Measurements from ENCODE around the gene ZNF764.

ZNF764 gene

DNA sequence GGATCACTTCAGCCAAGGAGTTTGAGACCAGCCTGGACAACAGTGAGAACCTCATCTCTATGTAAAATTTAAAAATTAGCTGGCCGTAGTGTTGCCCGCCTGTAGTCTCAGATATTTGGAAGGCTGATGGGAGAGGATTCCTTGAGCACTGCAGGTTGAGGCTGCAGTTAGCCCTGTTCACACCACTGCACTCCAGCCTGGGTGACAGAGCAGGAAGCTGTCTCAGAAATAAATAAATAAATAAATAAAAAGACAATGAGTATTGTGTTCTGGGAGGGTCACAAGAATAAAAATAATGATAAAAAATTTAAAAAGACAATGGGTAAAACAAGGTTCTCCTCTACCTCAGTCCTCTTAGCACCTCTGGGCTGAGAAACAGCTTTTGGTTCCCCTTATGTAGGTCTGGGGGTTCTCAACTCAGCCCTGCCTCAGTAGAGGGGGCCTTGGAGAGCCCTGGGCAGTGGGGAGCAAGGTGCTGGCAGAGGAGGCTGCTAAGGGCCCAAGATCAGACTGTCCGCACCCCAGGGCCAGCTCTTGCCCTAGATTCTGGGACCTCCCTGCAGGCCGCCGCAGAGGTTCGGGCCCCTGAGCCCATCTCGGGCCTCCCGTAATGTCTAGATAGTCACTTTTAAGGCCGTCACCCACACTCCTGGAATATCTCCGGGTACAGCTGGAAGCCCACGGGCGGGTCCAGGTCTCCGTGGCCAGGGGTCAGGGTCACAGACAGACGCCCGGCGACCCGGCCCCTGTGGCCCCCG is 3.4 kb downstream of the ZNF764 start:
- H3K79me2 ChIP-seq (ENCODE audit: insufficient read depth, low read length) = peaks cover 15% of the 10 kb centered on the region; the same call in 1 of the 2 replicates
- no peak overlapping the region for H3K4me2 ChIP-seq (ENCODE audit: low read depth, low read length, poor library complexity, severe bottlenecking)
- H4K20me1 ChIP-seq (ENCODE audit: low read depth, low read length) = no peaks in the 10 kb centered on the region
- no peak overlapping the region for H3K27ac ChIP-seq (ENCODE audit: low read depth, low read length)
- H3K36me3 ChIP-seq (ENCODE audit: low read length) = no peaks in the 10 kb centered on the region
- H3F3A ChIP-seq (ENCODE audit: insufficient read depth) = peaks cover under 1% of the 10 kb centered on the region; the same call in 1 of the 2 replicates
- H3K4me3 ChIP-seq (ENCODE audit: insufficient read depth, low read length, poor library complexity, severe bottlenecking) = no peak overlapping the region
- no peak for TF ChIP-seq CTCF (IDR thresholded peaks at IDR 0.05; ENCODE audit: insufficient read depth, low read length, poor library complexity, severe bottlenecking)
- no peak for TF ChIP-seq EZH2phosphoT487 (conservative IDR thresholded peaks at IDR 0.05; ENCODE audit: low read length)
- H3K9me3 ChIP-seq (ENCODE audit: insufficient read depth, low read length) = no peaks in the 10 kb centered on the region
- H3K9me2 ChIP-seq (replicated peaks; ENCODE audit: insufficient read depth, low read length) = no peaks in the 10 kb centered on the region
- H3K9ac ChIP-seq (ENCODE audit: low read length) = no peak overlapping the region
- H3K27me3 ChIP-seq (ENCODE audit: low read length) = no peaks in the 10 kb centered on the region
- H2AFZ ChIP-seq (ENCODE audit: low read depth, low read length, severe bottlenecking) = no peak overlapping the region

- H3K79me2 ChIP-seq (ENCODE audit: insufficient read depth, low read length) = peaks cover 15% of the 10 kb centered on the region; the same call in 1 of the 2 replicates
Observed at GRCh38 chr16:30553393-30553899, 4.7 kb downstream of the ZNF764 start.

GRCh38 chr16:30552956-30553355 is 5.2 kb downstream of the ZNF764 start:
- Histone ChIP-seq H3K4me3 (ENCODE audit: insufficient read depth, low read length, poor library complexity, severe bottlenecking) (no peak overlapping the region), H3F3A (ENCODE audit: insufficient read depth) (no peaks in the 10 kb centered on the region; the same call in 1 of the 2 replicates), H3K27ac (ENCODE audit: low read depth, low read length) (no peak overlapping the region), H2AFZ (ENCODE audit: low read depth, low read length, severe bottlenecking) (no peak overlapping the region), H3K9me2 (replicated peaks; ENCODE audit: insufficient read depth, low read length) (no peaks in the 10 kb centered on the region), H3K36me3 (ENCODE audit: low read length) (no peaks in the 10 kb centered on the region), H4K20me1 (ENCODE audit: low read depth, low read length) (no peaks in the 10 kb centered on the region), H3K9me3 (ENCODE audit: insufficient read depth, low read length) (no peaks in the 10 kb centered on the region), H3K79me2 (ENCODE audit: insufficient read depth, low read length) (peaks cover 15% of the 10 kb centered on the region; the same call in 1 of the 2 replicates), H3K9ac (ENCODE audit: low read length) (no peak overlapping the region), H3K27me3 (ENCODE audit: low read length) (no peaks in the 10 kb centered on the region), H3K4me2 (ENCODE audit: low read depth, low read length, poor library complexity, severe bottlenecking) (no peak overlapping the region)
- no peak for TF ChIP-seq EZH2phosphoT487 (conservative IDR thresholded peaks at IDR 0.05; ENCODE audit: low read length)
- TF ChIP-seq CTCF (IDR thresholded peaks at IDR 0.05; ENCODE audit: insufficient read depth, low read length, poor library complexity, severe bottlenecking) = no peak

More at GRCh38 chr16:30553393-30553899, 4.7 kb downstream of the ZNF764 start:
- no peak overlapping the region for H3K4me3 ChIP-seq (ENCODE audit: insufficient read depth, low read length, poor library complexity, severe bottlenecking)
- H2AFZ ChIP-seq (ENCODE audit: low read depth, low read length, severe bottlenecking) = no peak overlapping the region
- no peaks in the 10 kb centered on the region for H3K9me3 ChIP-seq (ENCODE audit: insufficient read depth, low read length)
- no peak overlapping the region for H3K9ac ChIP-seq (ENCODE audit: low read length)
- no peak overlapping the region for H3K27ac ChIP-seq (ENCODE audit: low read depth, low read length)
- H3K4me2 ChIP-seq (ENCODE audit: low read depth, low read length, poor library complexity, severe bottlenecking) = no peak overlapping the region
- TF ChIP-seq CTCF (IDR thresholded peaks at IDR 0.05; ENCODE audit: insufficient read depth, low read length, poor library complexity, severe bottlenecking) = no peak
- TF ChIP-seq EZH2phosphoT487 (conservative IDR thresholded peaks at IDR 0.05; ENCODE audit: low read length) = no peak
- no peaks in the 10 kb centered on the region for H3K36me3 ChIP-seq (ENCODE audit: low read length)
- no peaks in the 10 kb centered on the region for H4K20me1 ChIP-seq (ENCODE audit: low read depth, low read length)
- H3F3A ChIP-seq (ENCODE audit: insufficient read depth) = no peaks in the 10 kb centered on the region; the same call in 1 of the 2 replicates
- H3K9me2 ChIP-seq (replicated peaks; ENCODE audit: insufficient read depth, low read length) = no peaks in the 10 kb centered on the region
- no peaks in the 10 kb centered on the region for H3K27me3 ChIP-seq (ENCODE audit: low read length)
